Natural killer cell (primary cell): Measurements from ENCODE around the gene KCNB1. TPM values are rescaled to one million over a fixed set of nuclear protein-coding genes. Genes with fewer than 3 reads are reported as not detected.

Experiments
- ATAC-seq, 3 donors: fragments of 150-1000 bp in 2 of 3; fragments of 200-7000 bp in 1 of 3; cut with Tn5 transposase; 1 replicate in 1 of 3; 2 replicates in 2 of 3; pipeline ENCODE4 v1.10.0; 2021; ENCODE audit warnings: mild to moderate bottlenecking in 2 of 3, moderate library complexity in 2 of 3
- DNase-seq, 2 donors: peaks; one replicate each; pipeline versions ENCODE4 v3.0.0 to v3.0.0-alpha.2; 2013 to 2021; ENCODE audit warnings: mixed read lengths in 1 of 2
- H3K27ac ChIP-seq: one replicate; pipeline ENCODE4 v1.5.1; 2013; ENCODE audit warnings: mild to moderate bottlenecking, low read length
- H3K27me3 ChIP-seq: one replicate; pipeline ENCODE4 v1.6.1; 2013; ENCODE audit warnings: low read length; ENCODE audit not compliant: control insufficient read depth, insufficient read depth
- H3K36me3 ChIP-seq: one replicate; pipeline ENCODE4 v1.6.1; 2013; ENCODE audit warnings: low read length; ENCODE audit not compliant: control insufficient read depth, insufficient read depth
- H3K4me1 ChIP-seq: one replicate; pipeline ENCODE4 v1.6.1; 2013; ENCODE audit warnings: low read length; ENCODE audit not compliant: control insufficient read depth, insufficient read depth
- H3K4me3 ChIP-seq: one replicate; pipeline ENCODE4 v1.5.1; 2013; ENCODE audit warnings: low read length
- H3K9me3 ChIP-seq: one replicate; pipeline ENCODE4 v1.6.1; 2013; ENCODE audit warnings: low read length; ENCODE audit not compliant: control insufficient read depth, insufficient read depth
- H3K27ac Mint-ChIP-seq, 2 donors: one replicate each; pipeline ENCODE4 v1.8.0; 2022; ENCODE audit warnings: mild to moderate bottlenecking in 2 of 2, mixed read lengths in 2 of 2, moderate library complexity in 1 of 2
- H3K27me3 Mint-ChIP-seq, 2 donors: one replicate each; pipeline ENCODE4 v1.8.0; 2022; ENCODE audit warnings: low read depth in 2 of 2, mixed read lengths in 2 of 2
- H3K36me3 Mint-ChIP-seq: one replicate; pipeline ENCODE4 v1.8.0; 2022; ENCODE audit warnings: mixed read lengths
- H3K4me1 Mint-ChIP-seq, 2 donors: one replicate each; pipeline ENCODE4 v1.8.0; 2022; ENCODE audit warnings: mixed read lengths in 2 of 2
- H3K4me3 Mint-ChIP-seq: one replicate; pipeline ENCODE4 v1.8.0; 2022; ENCODE audit warnings: mild to moderate bottlenecking, moderate library complexity, mixed read lengths
- H3K9me3 Mint-ChIP-seq, 2 donors: one replicate each; pipeline ENCODE4 v1.8.0; 2022; ENCODE audit warnings: mixed read lengths in 2 of 2
- WGBS: methylation state at CpG from one replicate; pipeline ENCODE4 v1.1.7; 2013; ENCODE audit warnings: missing lambda C conversion rate; ENCODE audit not compliant: insufficient coverage; 5-methylcytosine and 5-hydroxymethylcytosine counted together
- intact Hi-C: fragments of 100-400 bp; cut with micrococcal nuclease; formaldehyde crosslinking; loops from one replicate; pipeline ENCODE4 v1.14.2; 2022
- total RNA-seq, 4 donors: library from RNA; stranded (reverse); fragments of 120-200 nt in 1 of 4; gene quantifications; one replicate each; pipeline versions ENCODE4 v1.2.3 to v1.2.4, GENCODE V29; 2013 to 2022
- TF ChIP-seq, protein P1 (sequence below): fragments of 200-600 bp; IDR thresholded peaks from one replicate; pipeline ENCODE4 v1.8.0; 2022; ENCODE audit warnings: antibody characterized with exemption

The KCNB1 gene
- total RNA-seq, 3 donors from 2014 or later (not counting 1 experiment from before 2014, with no cell fraction given): 0.09 TPM; not detected in 2

DNA sequence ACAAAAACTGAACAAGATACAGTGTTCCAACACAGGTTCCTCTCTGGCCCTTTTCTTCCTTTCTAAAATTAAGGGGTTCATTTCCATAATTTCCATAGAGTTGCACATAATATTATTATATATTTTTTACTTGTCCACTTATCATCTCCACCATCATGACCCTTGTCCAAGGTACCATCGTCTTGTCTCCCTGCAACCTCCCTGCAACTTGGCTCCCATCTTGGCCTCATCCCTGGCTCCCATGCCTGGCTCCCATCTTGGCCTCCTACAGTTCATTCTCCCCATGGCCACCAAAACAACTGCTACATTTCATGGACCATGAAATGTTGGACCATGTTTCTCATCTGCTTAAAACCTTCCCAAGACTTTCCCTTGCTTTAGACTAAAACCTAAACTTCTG, 3.1 kb upstream of the KCNB1 start:
- H3K4me1 ChIP-seq: peaks cover 17% of the 10 kb centered on the region
- Mint-ChIP-seq H3K9me3 (peaks cover 0 to 3% of the 10 kb centered on the region in 2 donors), H3K36me3 (no peaks in the 10 kb centered on the region), H3K27me3 (peaks cover 62 to 72% of the 10 kb centered on the region in 2 donors), H3K4me1 (peaks cover 13 to 15% of the 10 kb centered on the region in 2 donors), H3K4me3 (no peak overlapping the region), H3K27ac (no peak overlapping the region)
- TF ChIP-seq, protein P1, sequence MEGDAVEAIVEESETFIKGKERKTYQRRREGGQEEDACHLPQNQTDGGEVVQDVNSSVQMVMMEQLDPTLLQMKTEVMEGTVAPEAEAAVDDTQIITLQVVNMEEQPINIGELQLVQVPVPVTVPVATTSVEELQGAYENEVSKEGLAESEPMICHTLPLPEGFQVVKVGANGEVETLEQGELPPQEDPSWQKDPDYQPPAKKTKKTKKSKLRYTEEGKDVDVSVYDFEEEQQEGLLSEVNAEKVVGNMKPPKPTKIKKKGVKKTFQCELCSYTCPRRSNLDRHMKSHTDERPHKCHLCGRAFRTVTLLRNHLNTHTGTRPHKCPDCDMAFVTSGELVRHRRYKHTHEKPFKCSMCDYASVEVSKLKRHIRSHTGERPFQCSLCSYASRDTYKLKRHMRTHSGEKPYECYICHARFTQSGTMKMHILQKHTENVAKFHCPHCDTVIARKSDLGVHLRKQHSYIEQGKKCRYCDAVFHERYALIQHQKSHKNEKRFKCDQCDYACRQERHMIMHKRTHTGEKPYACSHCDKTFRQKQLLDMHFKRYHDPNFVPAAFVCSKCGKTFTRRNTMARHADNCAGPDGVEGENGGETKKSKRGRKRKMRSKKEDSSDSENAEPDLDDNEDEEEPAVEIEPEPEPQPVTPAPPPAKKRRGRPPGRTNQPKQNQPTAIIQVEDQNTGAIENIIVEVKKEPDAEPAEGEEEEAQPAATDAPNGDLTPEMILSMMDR: no peak
- 83% methylated on average over 1 of the region's 1 CpG for WGBS
- peaks cover 36% of the 10 kb centered on the region for H3K27me3 ChIP-seq
- H3K9me3 ChIP-seq: peaks cover 3% of the 10 kb centered on the region
- H3K36me3 ChIP-seq: no peaks in the 10 kb centered on the region
- no peak for DNase-seq
- no peak overlapping the region for H3K4me3 ChIP-seq
- H3K27ac ChIP-seq: no peak overlapping the region
- intact Hi-C loops: no loop called here
- ATAC-seq: no peak

DNA sequence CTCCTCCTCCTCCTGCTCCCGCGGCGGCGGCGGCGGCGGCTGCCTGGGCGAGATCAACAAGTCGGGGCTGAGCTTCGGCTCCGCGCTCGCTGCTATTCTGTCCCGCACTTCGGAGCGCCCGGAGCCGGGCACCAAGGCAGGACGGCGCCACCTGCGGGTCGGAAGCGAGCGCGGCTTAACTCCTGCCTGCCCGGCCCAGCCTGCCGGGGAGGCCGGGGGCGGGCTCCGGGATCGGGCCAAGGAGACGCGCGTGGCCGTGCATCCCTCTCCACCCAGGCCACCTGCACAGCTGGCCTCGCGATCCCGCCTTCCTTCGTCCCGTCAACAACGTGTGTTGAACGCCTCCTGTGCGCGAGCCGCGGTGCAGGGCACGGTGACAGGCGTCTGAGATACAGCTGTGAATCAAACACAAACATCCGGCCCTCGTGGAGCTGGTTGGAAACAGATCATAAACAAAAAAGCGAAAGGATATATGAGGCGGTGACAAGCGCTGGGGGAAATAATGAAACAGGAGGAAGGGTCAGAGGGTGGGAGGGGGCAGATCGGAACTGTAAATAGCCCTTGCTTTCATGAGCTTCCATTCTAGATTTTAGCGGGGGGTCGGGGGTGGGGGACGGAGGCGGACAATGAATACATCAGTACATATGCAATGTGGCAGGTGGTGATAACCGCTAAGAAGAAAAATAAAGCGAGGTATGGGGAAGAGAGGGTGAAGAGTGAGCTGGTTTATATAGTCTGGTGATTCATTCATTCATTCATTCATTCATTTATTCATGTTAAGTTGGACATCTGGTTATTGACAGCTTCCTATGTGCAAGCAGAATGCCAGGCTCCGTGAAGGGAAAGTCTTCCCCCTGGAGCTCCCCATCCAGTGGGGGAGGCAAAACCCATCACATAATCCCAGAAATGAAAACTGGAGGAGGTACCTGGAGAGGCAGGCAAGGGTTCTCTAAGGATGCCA, 2.0 kb upstream of the KCNB1 start:
- Histone ChIP-seq H3K27ac (no peak overlapping the region), H3K4me3 (no peak overlapping the region), H3K9me3 (peaks cover 3% of the 10 kb centered on the region), H3K36me3 (no peaks in the 10 kb centered on the region), H3K27me3 (peaks cover 34% of the 10 kb centered on the region), H3K4me1 (peaks cover 17% of the 10 kb centered on the region)
- Mint-ChIP-seq H3K4me3 (peak overlapping the region; percentile 86), H3K27me3 (peaks cover 60 to 67% of the 10 kb centered on the region in 2 donors), H3K36me3 (no peaks in the 10 kb centered on the region), H3K4me1 (peaks cover 13 to 15% of the 10 kb centered on the region in 2 donors), H3K9me3 (peaks cover 0 to 3% of the 10 kb centered on the region in 2 donors), H3K27ac (peak overlapping the region in 1 of 2 donors; percentile 50)
- intact Hi-C loops: no loop called here
- ATAC-seq (peak; percentile 46 to 72 (median 49)), DNase-seq (peak; percentile 24 to 69)
- TF ChIP-seq, protein P1: no peak
- WGBS: under 1% methylated on average over 61 of the region's 61 CpGs

DNA sequence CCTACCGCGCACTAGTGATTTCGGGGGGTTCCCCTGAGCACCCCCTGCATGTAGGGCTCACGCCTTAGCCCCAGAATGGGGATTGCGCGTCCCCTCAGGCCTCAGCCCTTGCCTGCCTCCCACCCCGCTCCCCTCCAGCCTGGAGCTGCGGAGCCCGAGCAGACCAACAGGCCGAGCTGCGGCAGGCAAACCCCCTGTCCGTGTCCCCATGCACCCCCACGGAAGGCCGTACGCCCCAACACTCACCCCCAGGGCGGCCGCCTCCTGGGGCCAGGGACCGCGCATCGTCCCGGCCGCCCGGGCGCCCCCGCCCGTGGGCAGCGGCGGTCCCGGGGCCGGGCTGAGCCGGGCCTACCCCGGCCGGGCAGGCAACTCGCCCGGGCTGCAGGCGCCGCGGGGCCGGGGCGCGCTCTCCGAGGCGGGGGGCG, 1.2 kb upstream of the KCNB1 start:
- no peak for ATAC-seq
- no peak for DNase-seq
- Histone ChIP-seq H3K36me3 (no peaks in the 10 kb centered on the region), H3K27ac (no peak overlapping the region), H3K4me3 (no peak overlapping the region), H3K27me3 (peaks cover 34% of the 10 kb centered on the region), H3K4me1 (peaks cover 17% of the 10 kb centered on the region), H3K9me3 (peaks cover 3% of the 10 kb centered on the region)
- 4% methylated on average over 44 of the region's 44 CpGs for WGBS
- intact Hi-C loops: no loop called here
- no peak overlapping the region for H3K4me3 Mint-ChIP-seq
- peaks cover 59 to 60% of the 10 kb centered on the region in 2 donors for H3K27me3 Mint-ChIP-seq
- H3K36me3 Mint-ChIP-seq: no peaks in the 10 kb centered on the region
- TF ChIP-seq, protein P1: no peak
- peaks cover 0 to 3% of the 10 kb centered on the region in 2 donors for H3K9me3 Mint-ChIP-seq
- peaks cover 13 to 15% of the 10 kb centered on the region in 2 donors for H3K4me1 Mint-ChIP-seq
- no peak overlapping the region for H3K27ac Mint-ChIP-seq
